ENCODE results near the gene RASGRF2. TPM values are rescaled to one million over a fixed set of nuclear protein-coding genes. Genes with fewer than 3 reads are reported as not detected.

The RASGRF2 gene
- total and polyA plus RNA-seq, 7 experiments from 2014 or later = 9.8 to 55.2 (median 30.9) TPM

DNA sequence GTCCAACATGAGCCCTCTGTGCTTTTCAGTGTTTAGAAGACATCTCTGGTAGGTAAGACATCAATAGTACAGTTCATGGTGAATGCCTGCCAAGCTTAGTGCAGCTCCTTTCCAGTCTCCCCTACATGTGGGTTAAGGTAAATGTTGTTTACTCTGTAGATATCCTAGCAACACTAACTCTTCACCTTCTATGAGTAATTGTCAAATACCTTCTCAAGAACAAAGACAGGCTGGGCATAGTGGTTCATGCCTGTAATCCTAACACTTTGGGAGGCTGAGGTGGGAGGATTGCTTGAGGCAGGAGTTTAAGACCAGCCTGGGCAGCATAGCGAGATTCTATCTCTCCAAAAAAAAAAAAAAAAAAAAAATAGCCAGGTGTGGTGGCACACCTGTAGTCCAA is 18.7 kb upstream of the RASGRF2 start:
- Mint-ChIP-seq H3K27ac (no peak overlapping the region), H3K4me3 (no peak overlapping the region), H3K36me3 (peaks cover 0 to 2% (median 0%) of the 10 kb centered on the region in 5 donors), H3K4me1 (peaks cover 0 to 6% (median 0%) of the 10 kb centered on the region in 7 donors), H3K27me3 (no peaks in the 10 kb centered on the region), H3K9me3 (peaks cover 0 to 14% (median 3%) of the 10 kb centered on the region in 11 donors)
- ChIA-PET POLR2A (no interaction called here), CTCF (interaction anchor here (0.6 kb wide), 1 partner anchor 180 kb away, joined by 4 read pairs; no protein-coding TSS in a partner anchor)
- Histone ChIP-seq H3K9me3 (ENCODE audit: control insufficient read depth in 2 of 3, low read length in 3 of 3) (no peaks in the 10 kb centered on the region), H3K36me3 (ENCODE audit: control insufficient read depth in 2 of 3, insufficient read depth in 3 of 3, low read length in 3 of 3) (no peaks in the 10 kb centered on the region), H3K27me3 (ENCODE audit: control insufficient read depth in 2 of 2, insufficient read depth in 2 of 2, low read length in 2 of 2) (no peaks in the 10 kb centered on the region), H3K4me3 (ENCODE audit: low read length) (no peak overlapping the region), H3K4me1 (ENCODE audit: control insufficient read depth in 2 of 2, insufficient read depth in 2 of 2, low read length in 2 of 2) (no peaks in the 10 kb centered on the region), H3K27ac (ENCODE audit: low read depth, low read length) (no peak overlapping the region)
- DNase-seq (no peak), ATAC-seq (no peak)
- intact Hi-C loops (cut with micrococcal nuclease) = no loop called here

DNA sequence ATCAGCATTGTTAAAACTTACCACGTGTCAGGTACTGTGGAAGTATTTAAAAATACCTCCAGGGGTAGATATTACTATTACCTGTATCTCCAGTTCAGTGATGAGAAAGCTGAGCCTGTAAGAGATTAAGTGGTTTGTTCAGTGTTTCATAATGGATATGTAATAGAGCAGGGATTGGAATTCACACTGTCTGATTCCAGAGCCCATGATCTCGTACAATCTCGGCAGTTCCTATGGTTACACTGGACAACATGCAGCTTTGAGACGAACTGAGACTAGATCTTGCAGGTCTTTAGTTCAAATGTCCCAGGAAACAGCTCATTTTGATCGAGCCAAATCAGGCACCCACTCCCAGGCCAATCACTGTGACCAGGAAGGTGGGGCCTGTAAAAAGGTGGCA is 8.8 kb upstream of the RASGRF2 start:
- H3K27me3 Mint-ChIP-seq = peaks cover 0 to 2% (median 0%) of the 10 kb centered on the region in 5 donors
- H3K4me1 Mint-ChIP-seq = no peaks in the 10 kb centered on the region
- no peaks in the 10 kb centered on the region for H3K4me1 ChIP-seq (ENCODE audit: control insufficient read depth in 2 of 2, insufficient read depth in 2 of 2, low read length in 2 of 2)
- H3K27ac Mint-ChIP-seq = no peak overlapping the region
- POLR2A ChIA-PET = interaction anchor here (0.9 kb wide), 1 partner anchor 13 kb away, joined by 4 read pairs; no protein-coding TSS in a partner anchor
- intact Hi-C loops (cut with micrococcal nuclease) = no loop called here
- H3K4me3 ChIP-seq (ENCODE audit: low read length) = no peak overlapping the region
- H3K9me3 ChIP-seq (ENCODE audit: control insufficient read depth in 2 of 3, low read length in 3 of 3) = no peaks in the 10 kb centered on the region
- no peak for ATAC-seq
- no peaks in the 10 kb centered on the region for H3K27me3 ChIP-seq (ENCODE audit: control insufficient read depth in 2 of 2, insufficient read depth in 2 of 2, low read length in 2 of 2)
- no peak for DNase-seq
- no peaks in the 10 kb centered on the region for H3K36me3 ChIP-seq (ENCODE audit: control insufficient read depth in 2 of 3, insufficient read depth in 3 of 3, low read length in 3 of 3)
- H3K27ac ChIP-seq (ENCODE audit: low read depth, low read length) = no peak overlapping the region
- no peak overlapping the region for H3K4me3 Mint-ChIP-seq
- H3K9me3 Mint-ChIP-seq = peaks cover 0 to 11% (median 6%) of the 10 kb centered on the region in 11 donors
- CTCF ChIA-PET = no interaction called here
- H3K36me3 Mint-ChIP-seq = peaks cover 0 to 6% (median 4%) of the 10 kb centered on the region in 5 donors

DNA sequence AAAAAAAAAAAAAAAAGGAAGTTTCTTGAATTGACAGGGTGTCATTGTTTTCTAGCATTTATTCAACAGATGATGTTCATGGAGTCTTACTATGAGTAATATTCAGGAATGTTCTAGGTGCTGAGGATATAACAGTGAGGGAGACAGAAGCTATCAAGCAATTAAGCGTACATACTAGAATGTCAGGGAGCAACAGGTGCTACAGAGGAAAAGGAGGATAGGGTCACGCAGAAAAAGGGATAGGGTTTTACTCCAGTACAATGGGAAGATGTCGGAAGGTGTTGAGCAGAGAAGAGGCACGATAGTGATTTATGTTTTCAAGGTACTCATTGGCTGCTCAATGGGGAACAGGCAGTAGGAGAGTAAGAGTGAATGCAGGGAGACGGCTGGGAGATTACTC is 6.6 kb upstream of the RASGRF2 start:
- ChIA-PET CTCF (no interaction called here), POLR2A (no interaction called here)
- DNase-seq (no peak), ATAC-seq (no peak)
- Mint-ChIP-seq H3K4me1 (peaks cover 8 to 20% (median 15%) of the 10 kb centered on the region in 7 donors), H3K27me3 (peaks cover 0 to 3% (median 0%) of the 10 kb centered on the region in 5 donors), H3K36me3 (peaks cover 0 to 6% (median 0%) of the 10 kb centered on the region in 5 donors), H3K4me3 (no peak overlapping the region), H3K27ac (no peak overlapping the region), H3K9me3 (peaks cover 0 to 7% (median 0%) of the 10 kb centered on the region in 11 donors)
- H3K9me3 ChIP-seq (ENCODE audit: control insufficient read depth in 2 of 3, low read length in 3 of 3) = no peaks in the 10 kb centered on the region
- H3K4me1 ChIP-seq (ENCODE audit: control insufficient read depth in 2 of 2, insufficient read depth in 2 of 2, low read length in 2 of 2) = peaks cover 10 to 13% of the 10 kb centered on the region in 2 donors
- no peaks in the 10 kb centered on the region for H3K27me3 ChIP-seq (ENCODE audit: control insufficient read depth in 2 of 2, insufficient read depth in 2 of 2, low read length in 2 of 2)
- no peak overlapping the region for H3K27ac ChIP-seq (ENCODE audit: low read depth, low read length)
- intact Hi-C loops (cut with micrococcal nuclease) = no loop called here
- H3K36me3 ChIP-seq (ENCODE audit: control insufficient read depth in 2 of 3, insufficient read depth in 3 of 3, low read length in 3 of 3) = no peaks in the 10 kb centered on the region
- H3K4me3 ChIP-seq (ENCODE audit: low read length) = no peak overlapping the region

DNA sequence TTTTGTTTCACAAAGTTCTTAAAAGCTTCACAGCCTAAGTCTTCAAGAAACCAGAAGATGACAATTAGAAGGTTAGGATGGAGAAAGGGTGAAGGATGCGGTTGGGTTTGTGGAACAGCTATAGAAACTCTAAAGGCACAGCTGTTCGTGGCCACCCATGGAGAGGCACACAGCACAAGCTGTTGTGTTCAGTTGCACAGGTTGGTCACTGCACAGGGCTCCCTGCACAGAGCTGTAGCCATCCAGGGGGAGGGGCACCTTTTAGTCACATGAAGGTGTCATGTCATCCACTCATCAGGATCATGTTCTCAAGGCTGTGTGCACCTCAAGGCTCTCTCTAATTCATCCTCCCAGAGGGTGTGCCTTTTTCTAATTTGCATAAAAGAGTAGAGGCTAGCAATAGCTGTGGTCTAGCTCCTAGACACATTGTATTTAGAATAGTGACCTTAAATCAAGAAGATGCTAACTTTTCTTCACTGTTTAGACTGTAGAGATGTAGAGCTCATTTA is 5.0 kb upstream of the RASGRF2 start:
- intact Hi-C loops (cut with micrococcal nuclease) = no loop called here
- Mint-ChIP-seq H3K4me3 (no peak overlapping the region), H3K27me3 (peaks cover 0 to 7% (median 5%) of the 10 kb centered on the region in 5 donors), H3K4me1 (peaks cover 13 to 34% (median 26%) of the 10 kb centered on the region in 7 donors), H3K9me3 (peaks cover 0 to 7% (median 0%) of the 10 kb centered on the region in 11 donors), H3K27ac (peak overlapping the region in 1 of 9 donors; percentile 67), H3K36me3 (peaks cover 0 to 9% (median 0%) of the 10 kb centered on the region in 5 donors)
- POLR2A ChIA-PET = no interaction called here
- Histone ChIP-seq H3K36me3 (ENCODE audit: control insufficient read depth in 2 of 3, insufficient read depth in 3 of 3, low read length in 3 of 3) (no peaks in the 10 kb centered on the region), H3K9me3 (ENCODE audit: control insufficient read depth in 2 of 3, low read length in 3 of 3) (no peaks in the 10 kb centered on the region), H3K27me3 (ENCODE audit: control insufficient read depth in 2 of 2, insufficient read depth in 2 of 2, low read length in 2 of 2) (no peaks in the 10 kb centered on the region), H3K27ac (ENCODE audit: low read depth, low read length) (no peak overlapping the region), H3K4me1 (ENCODE audit: control insufficient read depth in 2 of 2, insufficient read depth in 2 of 2, low read length in 2 of 2) (peaks cover 14 to 26% of the 10 kb centered on the region in 2 donors), H3K4me3 (ENCODE audit: low read length) (no peak overlapping the region)
- CTCF ChIA-PET = interaction anchor here (0.7 to 1.0 kb wide), 2 partner anchors 67 to 153 kb away, joined by 3 to 6 read pairs; no protein-coding TSS in a partner anchor
- ATAC-seq (no peak), DNase-seq (no peak)

DNA sequence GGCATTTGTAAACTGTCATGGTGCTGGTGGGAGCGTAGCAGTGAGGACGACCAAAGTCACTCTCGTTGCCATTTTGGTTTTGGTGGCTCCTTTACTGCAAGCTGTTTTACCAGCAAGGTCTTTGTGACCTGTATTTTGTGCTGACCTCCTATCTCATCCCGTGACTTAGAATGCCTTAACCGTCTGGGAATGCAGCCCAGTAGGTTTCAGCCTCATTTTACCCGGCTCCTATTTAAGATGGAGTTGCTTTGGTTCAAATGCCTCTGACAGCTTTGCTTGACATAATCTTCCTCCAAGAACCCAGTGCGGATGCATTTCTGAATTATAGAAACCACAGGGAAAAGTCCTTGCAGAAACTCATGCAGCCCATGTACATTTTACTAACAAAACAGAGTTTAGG is 3.9 kb upstream of the RASGRF2 start:
- H3K27ac ChIP-seq (ENCODE audit: low read depth, low read length) = no peak overlapping the region
- Mint-ChIP-seq H3K4me1 (peaks cover 16 to 38% (median 29%) of the 10 kb centered on the region in 7 donors), H3K27me3 (peaks cover 0 to 9% (median 5%) of the 10 kb centered on the region in 5 donors), H3K9me3 (peaks cover 0 to 4% (median 0%) of the 10 kb centered on the region in 11 donors), H3K4me3 (no peak overlapping the region), H3K36me3 (peaks cover 0 to 11% (median 0%) of the 10 kb centered on the region in 5 donors), H3K27ac (no peak overlapping the region)
- no peak overlapping the region for H3K4me3 ChIP-seq (ENCODE audit: low read length)
- H3K36me3 ChIP-seq (ENCODE audit: control insufficient read depth in 2 of 3, insufficient read depth in 3 of 3, low read length in 3 of 3) = no peaks in the 10 kb centered on the region
- intact Hi-C loops (cut with micrococcal nuclease) = no loop called here
- no peaks in the 10 kb centered on the region for H3K27me3 ChIP-seq (ENCODE audit: control insufficient read depth in 2 of 2, insufficient read depth in 2 of 2, low read length in 2 of 2)
- CTCF ChIA-PET = no interaction called here
- DNase-seq = no peak
- peaks cover 14 to 26% of the 10 kb centered on the region in 2 donors for H3K4me1 ChIP-seq (ENCODE audit: control insufficient read depth in 2 of 2, insufficient read depth in 2 of 2, low read length in 2 of 2)
- POLR2A ChIA-PET = interaction anchor here (1.0 kb wide), 1 partner anchor 51 kb away, joined by 7 read pairs; no protein-coding TSS in a partner anchor
- no peaks in the 10 kb centered on the region for H3K9me3 ChIP-seq (ENCODE audit: control insufficient read depth in 2 of 3, low read length in 3 of 3)
- no peak for ATAC-seq

DNA sequence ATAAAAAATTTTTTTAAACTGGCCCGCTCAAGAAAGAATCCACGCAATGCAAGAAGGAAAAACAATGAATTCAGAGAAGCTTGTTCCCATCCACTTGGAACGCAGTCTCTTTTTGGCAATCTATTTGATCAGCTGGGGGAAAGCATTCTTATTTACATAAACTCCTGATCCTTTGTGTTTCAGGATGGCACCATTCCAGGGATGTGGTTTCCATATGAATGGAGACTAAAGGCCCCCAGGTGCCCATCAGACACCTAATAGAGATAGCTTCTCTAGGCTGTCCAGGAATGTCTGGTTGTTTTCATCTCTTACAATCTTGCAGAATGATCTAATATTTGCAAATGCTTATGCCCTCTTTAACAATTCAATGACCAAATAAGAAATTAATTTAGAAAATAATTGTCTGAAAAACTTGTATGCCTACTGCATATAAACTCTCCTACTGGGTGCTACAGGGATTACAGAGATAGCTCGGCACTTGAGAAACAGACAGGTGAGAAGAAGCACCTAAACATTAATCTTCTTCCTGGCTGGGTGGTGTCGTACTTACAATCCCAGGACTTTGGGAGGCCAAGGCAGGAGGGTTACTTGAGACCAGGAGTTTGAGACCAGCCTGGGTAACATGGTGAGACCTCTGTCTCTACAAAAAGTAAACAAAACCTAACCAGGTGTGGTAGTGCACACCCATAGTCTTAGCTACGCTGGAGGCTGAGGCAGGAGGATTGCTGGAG is 3.0 kb upstream of the RASGRF2 start:
- Mint-ChIP-seq H3K36me3 (peaks cover 0 to 11% (median 0%) of the 10 kb centered on the region in 5 donors), H3K4me1 (peaks cover 20 to 44% (median 34%) of the 10 kb centered on the region in 7 donors), H3K27ac (peak overlapping the region in 8 of 9 donors; percentile 56 to 92 (median 80)), H3K9me3 (peaks cover 0 to 2% (median 0%) of the 10 kb centered on the region in 11 donors), H3K4me3 (peak overlapping the region in 3 of 10 donors; percentile 51 to 90 (median 85)), H3K27me3 (peaks cover 0 to 10% (median 5%) of the 10 kb centered on the region in 5 donors)
- H3K27ac ChIP-seq (ENCODE audit: low read depth, low read length) = no peak overlapping the region
- intact Hi-C loops (cut with micrococcal nuclease) = no loop called here
- no peak overlapping the region for H3K4me3 ChIP-seq (ENCODE audit: low read length)
- ATAC-seq = no peak
- CTCF ChIA-PET = interaction anchor here (0.6 kb wide), 1 partner anchor 8 kb away, joined by 4 read pairs; no protein-coding TSS in a partner anchor
- POLR2A ChIA-PET = interaction anchor here (0.7 to 1.0 kb wide), 5 partner anchors 28 to 292 kb away, joined by 3 to 7 read pairs (median 4); no protein-coding TSS in a partner anchor
- DNase-seq = no peak
- H3K9me3 ChIP-seq (ENCODE audit: control insufficient read depth in 2 of 3, low read length in 3 of 3) = no peaks in the 10 kb centered on the region
- no peaks in the 10 kb centered on the region for H3K36me3 ChIP-seq (ENCODE audit: control insufficient read depth in 2 of 3, insufficient read depth in 3 of 3, low read length in 3 of 3)
- H3K27me3 ChIP-seq (ENCODE audit: control insufficient read depth in 2 of 2, insufficient read depth in 2 of 2, low read length in 2 of 2) = no peaks in the 10 kb centered on the region
- H3K4me1 ChIP-seq (ENCODE audit: control insufficient read depth in 2 of 2, insufficient read depth in 2 of 2, low read length in 2 of 2) = peaks cover 14 to 26% of the 10 kb centered on the region in 2 donors

All from naive thymus-derived CD4-positive, alpha-beta T cell (primary cell).